Measurements from ENCODE around the gene TMEM91. TPM values are rescaled to one million over a fixed set of nuclear protein-coding genes. Genes with fewer than 3 reads are reported as not detected.

The TMEM91 gene
- total and polyA plus RNA-seq, 9 donors = 6.2 to 22.3 (median 9.9) TPM

DNA sequence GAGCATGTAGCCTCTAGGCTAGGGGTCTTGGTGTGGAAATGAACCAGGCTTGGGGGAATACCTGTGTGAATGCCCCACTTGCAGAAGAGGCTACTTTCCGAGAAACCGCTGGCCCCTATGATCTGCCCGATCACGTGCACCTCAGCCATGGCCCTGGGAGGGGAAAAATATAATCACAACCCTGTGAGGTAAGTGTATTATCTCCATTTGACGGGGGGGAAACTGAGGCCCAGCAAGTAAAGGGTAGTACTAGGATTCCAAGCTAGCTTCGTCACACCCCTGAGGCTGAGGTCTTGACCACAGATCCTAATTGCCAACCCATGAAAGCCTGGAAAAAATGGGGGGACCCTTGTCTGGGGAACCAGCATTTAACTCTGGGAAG lies 13.0 kb upstream of the TMEM91 start:
- Histone ChIP-seq H3K36me3 (no peaks in the 10 kb centered on the region), H3K9me3 (no peaks in the 10 kb centered on the region), H3K4me1 (ENCODE audit: insufficient read depth) (peaks cover 8% of the 10 kb centered on the region), H3K4me3 (peak overlapping the region; percentile 79), H3K27ac (peak overlapping the region; percentile 74 to 99), H3K27me3 (no peaks in the 10 kb centered on the region)
- intact Hi-C loops (cut with DNase I) = no loop called here
- TF ChIP-seq POLR2A (IDR thresholded peaks at IDR 0.05) (no peak), CTCF (IDR thresholded peaks at IDR 0.05) (no peak), EP300 (IDR thresholded peaks at IDR 0.05) (no peak)
- 37 to 49% (median 38%) methylated on average over 6 of the region's 6 CpGs for WGBS, 3 donors
- DNase-seq = no peak

GRCh38 chr19:41363753-41364523 lies 12.4 kb upstream of the TMEM91 start, which contains the start of gene B9D2:
TSS of gene B9D2 (minus strand) at chr19:41364149. CDS start at chr19:41363519, 630 bp downstream.
- DNase-seq = peak; percentile 97 to 99 (median 98)
- Histone ChIP-seq H3K27ac (peak within 1 kb of the TSS; percentile 74 to 99), H3K4me1 (ENCODE audit: insufficient read depth) (peaks cover 8% of the 10 kb centered on the region), H3K4me3 (peak within 1 kb of the TSS; percentile 79), H3K27me3 (no peaks in the 10 kb centered on the region), H3K9me3 (no peaks in the 10 kb centered on the region), H3K36me3 (no peaks in the 10 kb centered on the region)
- 0 to 1% (median 0%) methylated on average over 53 to 56 of the region's 56 CpGs for WGBS, 3 donors
- TF ChIP-seq POLR2A (IDR thresholded peaks at IDR 0.05) (peak; percentile 87), EP300 (IDR thresholded peaks at IDR 0.05) (no peak), CTCF (IDR thresholded peaks at IDR 0.05) (no peak)
- intact Hi-C loops (cut with DNase I) = no loop called here

GRCh38 chr19:41364524-41365391 lies 11.6 kb upstream of the TMEM91 start:
- no peaks in the 10 kb centered on the region for H3K36me3 ChIP-seq
- no peaks in the 10 kb centered on the region for H3K27me3 ChIP-seq
- H3K9me3 ChIP-seq = no peaks in the 10 kb centered on the region
- intact Hi-C loops (cut with DNase I) = no loop called here
- H3K4me1 ChIP-seq (ENCODE audit: insufficient read depth) = peaks cover 8% of the 10 kb centered on the region
- no peak for DNase-seq
- peak overlapping the region; percentile 74 to 99 for H3K27ac ChIP-seq
- 68 to 74% (median 68%) methylated on average over 14 of the region's 14 CpGs for WGBS, 3 donors
- H3K4me3 ChIP-seq = peak overlapping the region; percentile 79
- no peak for TF ChIP-seq EP300 (IDR thresholded peaks at IDR 0.05)
- no peak for TF ChIP-seq CTCF (IDR thresholded peaks at IDR 0.05)
- no peak for TF ChIP-seq POLR2A (IDR thresholded peaks at IDR 0.05)

DNA sequence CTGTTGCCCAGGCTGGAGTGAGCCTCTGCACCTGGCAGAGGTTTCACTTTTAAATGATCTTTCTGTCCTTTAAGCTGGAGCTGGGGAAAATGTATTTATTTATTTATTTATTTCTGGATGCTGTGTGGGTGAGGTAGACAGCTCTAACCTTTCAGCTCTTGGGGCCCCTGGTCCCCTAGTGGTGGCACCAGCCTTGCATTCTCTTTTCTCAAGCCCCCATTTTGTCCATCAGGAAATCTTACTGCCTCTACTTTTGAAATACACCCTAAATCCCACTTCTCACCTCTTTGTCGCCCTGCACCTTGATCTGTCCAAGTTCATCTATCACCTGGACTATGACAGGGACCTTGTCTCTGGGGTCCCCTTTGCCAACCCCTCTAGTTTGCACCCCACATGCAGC lies 10.2 kb upstream of the TMEM91 start:
- TF ChIP-seq CTCF (IDR thresholded peaks at IDR 0.05) (no peak), EP300 (IDR thresholded peaks at IDR 0.05) (no peak), POLR2A (IDR thresholded peaks at IDR 0.05) (no peak)
- Histone ChIP-seq H3K27me3 (no peaks in the 10 kb centered on the region), H3K9me3 (no peaks in the 10 kb centered on the region), H3K4me1 (ENCODE audit: insufficient read depth) (peaks cover 8% of the 10 kb centered on the region), H3K4me3 (no peak overlapping the region), H3K27ac (no peak overlapping the region), H3K36me3 (no peaks in the 10 kb centered on the region)
- 93 to 96% (median 94%) methylated on average over 1 of the region's 1 CpG for whole genome bisulfite sequencing, 3 donors
- intact Hi-C loops (cut with DNase I) = no loop called here
- no peak for DNase-seq

Measured in ovary (tissue), 9 donors.